Measurements from ENCODE around the gene PHF21A.
"Not testable (repeated sequence)": the region's sequence is repeated elsewhere in the genome, so short reads cannot be mapped to it uniquely, and the experiment has no call there.

GRCh38 chr11:45905576-45905975 is 215.7 kb downstream of the PHF21A start:
- not testable (repeated sequence) for TF ChIP-seq CTCF (IDR thresholded peaks at IDR 0.05 in 4 of 5, conservative IDR thresholded peaks at IDR 0.05 in 1 of 5); POLR2A (IDR thresholded peaks at IDR 0.05)

Data from gastrocnemius medialis (tissue), 4 donors.